Transverse colon (tissue), 4 donors: ENCODE results near the gene NR1H2. TPM values are rescaled to one million over a fixed set of nuclear protein-coding genes. Genes with fewer than 3 reads are reported as not detected.

Source experiments
- DNase-seq: peaks from one replicate; pipeline ENCODE4 v3.0.0-alpha.2; 2019
- H3K27ac ChIP-seq, 4 donors: fragments of 200-600 bp; sonication (generic); 2 replicates each; pipeline ENCODE4 v1.5.1; 2016 to 2018; ENCODE audit warnings: inconsistent platforms in 4 of 4
- H3K27me3 ChIP-seq: fragments of 200-600 bp; sonication (generic); 2 replicates; pipeline ENCODE4 v1.5.1; 2017; ENCODE audit warnings: inconsistent platforms
- H3K36me3 ChIP-seq, 4 donors: fragments of 200-600 bp; sonication (generic); 2 replicates each; pipeline ENCODE4 v1.5.1; 2017 to 2019; ENCODE audit warnings: inconsistent platforms in 4 of 4
- H3K4me1 ChIP-seq, 4 donors: fragments of 200-600 bp; sonication (generic); 2 replicates each; pipeline ENCODE4 v1.5.1; 2017 to 2020; ENCODE audit warnings: inconsistent platforms in 4 of 4
- H3K4me3 ChIP-seq, 4 donors: fragments of 200-600 bp; sonication (generic); 1 replicate in 1 of 4; 2 replicates in 3 of 4; pipeline versions ENCODE4 v1.5.1 to v1.6.1; 2017 to 2019; ENCODE audit warnings: inconsistent platforms in 4 of 4
- H3K9me3 ChIP-seq, 2 donors: fragments of 200-600 bp; sonication (generic); 2 replicates each; pipeline ENCODE4 v1.5.1; 2017 to 2019; ENCODE audit warnings: inconsistent platforms in 2 of 2
- CTCF ChIP-seq, 5 experiments: fragments of 200-600 bp in 3 of 5; fragments of 450-650 bp in 2 of 5; sonication (generic) in 3 of 5; IDR thresholded peaks; 1 replicate in 2 of 5; 2 replicates in 3 of 5; pipeline ENCODE4 v1.5.1; 2016 to 2017; ENCODE audit warnings: antibody characterized with exemption in 5 of 5, inconsistent platforms in 3 of 5, mild to moderate bottlenecking in 2 of 5, moderate library complexity in 1 of 5
- EP300 ChIP-seq: sonication (generic); formaldehyde crosslinking; IDR thresholded peaks from one replicate; pipeline ENCODE4 v1.6.1; 2017; ENCODE audit warnings: antibody characterized with exemption, low read depth
- POLR2A ChIP-seq: fragments of 450-650 bp; IDR thresholded peaks from one replicate; pipeline ENCODE4 v1.6.1; 2016; ENCODE audit warnings: antibody characterized with exemption, mild to moderate bottlenecking, moderate library complexity
- POLR2AphosphoS5 ChIP-seq, 3 donors: sonication (generic); formaldehyde crosslinking; IDR thresholded peaks; one replicate each; pipeline ENCODE4 v1.6.1; 2016; ENCODE audit warnings: antibody characterized with exemption in 3 of 3
- WGBS, 2 donors: methylation state at CpG; one replicate each; pipeline ENCODE4 v1.1.5; 2018; ENCODE audit warnings: low coverage in 1 of 2; 5-methylcytosine and 5-hydroxymethylcytosine counted together
- in situ Hi-C, 4 donors: fragments of 200-750 bp; cut with MboI; loops; one replicate each; pipeline versions ENCODE4 v1.15.0 to v1.15.1; 2017; ENCODE audit warnings: low sequenced_read_pairs in 3 of 4, low pct_ligation_motif_present in 1 of 4, low pct_unique_long_range_greater_than_20kb in 1 of 4
- intact Hi-C: fragments of 100-400 bp; cut with DNase I; formaldehyde crosslinking; loops from one replicate; pipeline ENCODE4 v1.15.1; 2023; ENCODE audit warnings: low total_unique reads
- total RNA-seq, 4 donors: library from RNA; depleted of rRNA; stranded (reverse); fragments of >200 nt; gene quantifications; one replicate each; pipeline ENCODE4 v1.1.0, GENCODE V29; 2016

Gene NR1H2
- 100 to 1,000 TPM in 2 of 4 donors, 10 to 100 TPM in 2; 80.8 to 192 (median 102) TPM for total RNA-seq

GRCh38 chr19:50376166-50377050 lies at the start of gene NR1H2:
NR1H2 (plus strand) TSS chr19:50376457; CDS start chr19:50377606, 1,149 bp downstream.
- DNase-seq, result peak; percentile 97
- H3K4me1 ChIP-seq, result peaks cover 3 to 12% (median 7%) of the 10 kb centered on the region in 4 donors
- peak within 1 kb of the TSS; percentile 79 to 97 (median 94) for H3K4me3 ChIP-seq
- in situ Hi-C loops (no loop called here), intact Hi-C loops (no loop called here)
- H3K27me3 ChIP-seq, result no peaks in the 10 kb centered on the region
- H3K36me3 ChIP-seq, result peaks cover 0 to 36% (median 18%) of the 10 kb centered on the region in 4 donors
- no peaks in the 10 kb centered on the region for H3K9me3 ChIP-seq
- 1 to 2% methylated on average over 10 to 63 of the region's 67 CpGs for WGBS, 2 donors
- TF ChIP-seq CTCF (IDR thresholded peaks at IDR 0.05), result no peak
- peak; percentile 68 to 94 (median 93) for TF ChIP-seq POLR2AphosphoS5 (IDR thresholded peaks at IDR 0.05)
- peak; percentile 88 for TF ChIP-seq POLR2A
- peak within 1 kb of the TSS; percentile 97 to 99 (median 99) for H3K27ac ChIP-seq

- no peak for DNase-seq
- 9 to 34% methylated on average over 3 to 4 of the region's 4 CpGs for WGBS, 2 donors
Measured at GRCh38 chr19:50327013-50327412, 49.2 kb upstream of the NR1H2 start.

GRCh38 chr19:50327461-50328223 lies 48.6 kb upstream of the NR1H2 start:
- peaks cover 65% of the 10 kb centered on the region for H3K27me3 ChIP-seq
- no peak overlapping the region for H3K27ac ChIP-seq
- H3K4me3 ChIP-seq, result no peak overlapping the region
- in situ Hi-C loops, result no loop called here
- WGBS, 2 donors, result 21% methylated on average over 13 to 14 of the region's 20 CpGs
- DNase-seq, result no peak
- no peaks in the 10 kb centered on the region for H3K36me3 ChIP-seq
- H3K9me3 ChIP-seq, result no peaks in the 10 kb centered on the region
- H3K4me1 ChIP-seq, result peaks cover 3 to 44% (median 31%) of the 10 kb centered on the region in 4 donors
- TF ChIP-seq CTCF (IDR thresholded peaks at IDR 0.05) (no peak), POLR2AphosphoS5 (IDR thresholded peaks at IDR 0.05) (no peak), POLR2A (no peak), EP300 (no peak)
- intact Hi-C loops, result no loop called here

More at GRCh38 chr19:50327013-50327412, 49.2 kb upstream of the NR1H2 start:
- Histone ChIP-seq H3K27ac (no peak overlapping the region), H3K36me3 (no peaks in the 10 kb centered on the region), H3K9me3 (no peaks in the 10 kb centered on the region), H3K27me3 (peaks cover 58% of the 10 kb centered on the region), H3K4me1 (peaks cover 3 to 38% (median 30%) of the 10 kb centered on the region in 4 donors), H3K4me3 (no peak overlapping the region)
- in situ Hi-C loops, result no loop called here
- intact Hi-C loops, result no loop called here
- TF ChIP-seq EP300 (no peak), POLR2A (no peak), POLR2AphosphoS5 (IDR thresholded peaks at IDR 0.05) (no peak), CTCF (IDR thresholded peaks at IDR 0.05) (no peak)

- intact Hi-C loops, result no loop called here
- WGBS, 2 donors, result 0% methylated on average over 2 of the region's 104 CpGs; no CpG with 5 or more reads in 1 of the 2 donors
- Histone ChIP-seq H3K4me3 (peak overlapping the region in 2 of 4 donors; percentile 30 to 49), H3K9me3 (no peaks in the 10 kb centered on the region), H3K27ac (no peak overlapping the region), H3K36me3 (no peaks in the 10 kb centered on the region), H3K4me1 (peaks cover 3 to 51% (median 38%) of the 10 kb centered on the region in 4 donors), H3K27me3 (peaks cover 72% of the 10 kb centered on the region)
- no peak for TF ChIP-seq EP300
- TF ChIP-seq POLR2A, result no peak
- TF ChIP-seq CTCF (IDR thresholded peaks at IDR 0.05), result no peak
- no peak for TF ChIP-seq POLR2AphosphoS5 (IDR thresholded peaks at IDR 0.05)
- DNase-seq, result no peak
- in situ Hi-C loops, result no loop called here
Measured at GRCh38 chr19:50328224-50328872, 47.9 kb upstream of the NR1H2 start.
